ENCODE measurements around the gene NDUFA1.
A peak's percentile ranks its signal among the peaks of the same experiment; 100 is the strongest.
"Not testable (repeated sequence)": the region's sequence is repeated elsewhere in the genome, so short reads cannot be mapped to it uniquely, and the experiment has no call there.

NDUFA1 gene

GRCh38 chrX:119871599-119872395, at the start of gene NDUFA1, which contains the start of gene RNF113A:
NDUFA1 (plus strand) TSS chrX:119871832; CDS start chrX:119871912, 80 bp downstream.
RNF113A (minus strand) TSS chrX:119871733; CDS start chrX:119871613, 120 bp downstream.
- DNase-seq (ENCODE audit: low read depth), result peak; percentile 49

- not testable (repeated sequence) for DNase-seq (ENCODE audit: low read depth)
These were observed 47.4 kb upstream of the NDUFA1 start for GRCh38 chrX:119824221-119824620.

GRCh38 chrX:119826399-119826959, 45.2 kb upstream of the NDUFA1 start:
- no peak for DNase-seq (ENCODE audit: low read depth)

- DNase-seq (ENCODE audit: low read depth), result no peak
These were observed 43.2 kb upstream of the NDUFA1 start for GRCh38 chrX:119828446-119828845.

GRCh38 chrX:119833905-119834304, 37.7 kb upstream of the NDUFA1 start:
- DNase-seq (ENCODE audit: low read depth), result no peak

GRCh38 chrX:119852382-119853353, 19.0 kb upstream of the NDUFA1 start, which contains the start of gene UPF3B:
UPF3B (minus strand) TSS chrX:119852963; CDS start chrX:119852928, 35 bp downstream.
- peak; percentile 78 for DNase-seq (ENCODE audit: low read depth)

GRCh38 chrX:119853444-119853843, 18.2 kb upstream of the NDUFA1 start:
- no peak for DNase-seq (ENCODE audit: low read depth)

GRCh38 chrX:119870626-119871131, 953 bp upstream of the NDUFA1 start:
- no peak for DNase-seq (ENCODE audit: low read depth)

GRCh38 chrX:119871245-119871598, 410 bp upstream of the NDUFA1 start:
- no peak for DNase-seq (ENCODE audit: low read depth)

- no peak for DNase-seq (ENCODE audit: low read depth)
These were observed 7.1 kb downstream of the NDUFA1 start for GRCh38 chrX:119878740-119879139.

GRCh38 chrX:119880076-119880475, 8.4 kb downstream of the NDUFA1 start:
- DNase-seq (ENCODE audit: low read depth), result no peak

- no peak for DNase-seq (ENCODE audit: low read depth)
These were observed 9.2 kb downstream of the NDUFA1 start for GRCh38 chrX:119880552-119881437.

GRCh38 chrX:119885554-119886428, 14.2 kb downstream of the NDUFA1 start:
- DNase-seq (ENCODE audit: low read depth), result no peak

- DNase-seq (ENCODE audit: low read depth), result peak; percentile 17
These were observed 16.2 kb downstream of the NDUFA1 start for GRCh38 chrX:119887721-119888425.

GRCh38 chrX:119890626-119891025, 19.0 kb downstream of the NDUFA1 start:
- not testable (repeated sequence) for DNase-seq (ENCODE audit: low read depth)

GRCh38 chrX:119891961-119892692, 20.5 kb downstream of the NDUFA1 start:
- DNase-seq (ENCODE audit: low read depth), result not testable (repeated sequence)

- no peak for DNase-seq (ENCODE audit: low read depth)
These were observed 24.3 kb downstream of the NDUFA1 start, which contains the start of gene AKAP14 for GRCh38 chrX:119895843-119896326. AKAP14 (plus strand) TSS chrX:119895893; CDS start chrX:119903224, 7,331 bp downstream.

GRCh38 chrX:119899125-119899524, 27.5 kb downstream of the NDUFA1 start:
- no peak for DNase-seq (ENCODE audit: low read depth)
